ENCODE results near the gene EIF3I.

Gene EIF3I

DNA sequence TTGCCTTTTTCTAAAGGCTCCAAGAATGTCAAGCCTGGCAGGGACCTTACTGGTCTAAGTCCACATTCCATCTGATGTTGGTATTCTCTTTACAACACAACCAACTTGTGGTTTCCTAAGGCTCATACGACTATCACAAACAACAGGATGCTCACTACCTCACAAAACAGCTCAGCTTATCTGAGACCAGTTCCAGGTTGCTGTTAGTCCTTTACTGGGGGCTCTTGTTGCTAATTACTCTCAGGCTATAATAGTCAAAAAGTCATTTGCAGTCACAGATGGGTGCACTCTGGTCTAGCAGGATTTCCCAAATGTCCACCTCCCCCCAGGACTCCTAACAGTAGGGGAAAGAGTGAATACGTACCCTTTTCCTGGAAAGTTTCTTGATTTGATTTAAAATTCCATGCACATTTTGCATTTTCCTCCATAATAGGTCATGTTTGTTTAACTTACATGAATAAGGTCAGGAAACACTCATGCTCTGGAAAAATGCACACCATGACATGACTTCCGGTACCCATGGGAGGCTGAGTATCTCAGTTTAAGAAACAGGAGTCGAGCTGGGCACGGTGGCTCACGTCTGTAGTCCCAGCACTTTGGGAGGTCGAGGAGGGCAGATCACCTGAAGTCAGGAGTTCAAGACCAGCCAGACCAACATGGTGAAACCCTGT, 44.8 kb downstream of the EIF3I start:
- DNase-seq = peak; percentile 31

GRCh38 chr1:32269744-32270143, 47.5 kb downstream of the EIF3I start:
- DNase-seq = no peak

GRCh38 chr1:32272557-32273390, 50.6 kb downstream of the EIF3I start:
- peak; percentile 56 for DNase-seq

DNA sequence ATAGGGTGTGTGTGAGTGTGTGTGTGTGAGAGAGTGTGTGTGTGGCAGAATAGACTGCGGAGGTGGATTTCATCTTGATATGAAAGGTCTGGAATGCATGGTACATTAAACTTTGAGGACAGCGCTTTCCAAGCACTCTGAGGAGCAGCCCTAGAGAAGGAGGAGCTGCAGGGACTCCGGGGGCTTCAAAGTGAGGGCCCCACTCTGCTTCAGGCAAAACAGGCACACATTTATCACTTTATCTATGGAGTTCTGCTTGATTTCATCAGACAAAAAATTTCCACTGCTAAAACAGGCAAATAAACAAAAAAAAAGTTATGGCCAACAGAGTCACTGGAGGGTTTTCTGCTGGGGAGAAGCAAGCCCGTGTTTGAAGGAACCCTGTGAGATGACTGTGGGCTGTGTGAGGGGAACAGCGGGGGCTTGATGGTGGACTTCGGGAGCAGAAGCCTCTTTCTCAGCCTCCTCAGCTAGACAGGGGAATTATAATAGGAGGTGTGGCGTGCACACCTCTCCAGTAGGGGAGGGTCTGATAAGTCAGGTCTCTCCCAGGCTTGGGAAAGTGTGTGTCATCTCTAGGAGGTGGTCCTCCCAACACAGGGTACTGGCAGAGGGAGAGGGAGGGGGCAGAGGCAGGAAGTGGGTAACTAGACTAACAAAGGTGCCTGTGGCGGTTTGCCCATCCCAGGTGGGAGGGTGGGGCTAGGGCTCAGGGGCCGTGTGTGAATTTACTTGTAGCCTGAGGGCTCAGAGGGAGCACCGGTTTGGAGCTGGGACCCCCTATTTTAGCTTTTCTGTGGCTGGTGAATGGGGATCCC, 51.4 kb downstream of the EIF3I start:
- DNase-seq = peak; percentile 93

GRCh38 chr1:32274646-32275340, 52.6 kb downstream of the EIF3I start:
- DNase-seq = no peak

- peak; percentile 39 for DNase-seq
Measured at GRCh38 chr1:32275424-32275823, 53.2 kb downstream of the EIF3I start.

GRCh38 chr1:32276032-32276782, 54.0 kb downstream of the EIF3I start:
- DNase-seq = no peak
